ENCODE data around the gene ZNF174. TPM values are rescaled to one million over a fixed set of nuclear protein-coding genes. Genes with fewer than 3 reads are reported as not detected.
A peak's percentile ranks its signal among the peaks of the same experiment; 100 is the strongest.

Gene ZNF174
- total and polyA plus RNA-seq, 2 of the 8 experiments (the other 6 are each of a cell fraction or from before 2014, with no cell fraction given): 9.1 to 12.7 TPM

DNA sequence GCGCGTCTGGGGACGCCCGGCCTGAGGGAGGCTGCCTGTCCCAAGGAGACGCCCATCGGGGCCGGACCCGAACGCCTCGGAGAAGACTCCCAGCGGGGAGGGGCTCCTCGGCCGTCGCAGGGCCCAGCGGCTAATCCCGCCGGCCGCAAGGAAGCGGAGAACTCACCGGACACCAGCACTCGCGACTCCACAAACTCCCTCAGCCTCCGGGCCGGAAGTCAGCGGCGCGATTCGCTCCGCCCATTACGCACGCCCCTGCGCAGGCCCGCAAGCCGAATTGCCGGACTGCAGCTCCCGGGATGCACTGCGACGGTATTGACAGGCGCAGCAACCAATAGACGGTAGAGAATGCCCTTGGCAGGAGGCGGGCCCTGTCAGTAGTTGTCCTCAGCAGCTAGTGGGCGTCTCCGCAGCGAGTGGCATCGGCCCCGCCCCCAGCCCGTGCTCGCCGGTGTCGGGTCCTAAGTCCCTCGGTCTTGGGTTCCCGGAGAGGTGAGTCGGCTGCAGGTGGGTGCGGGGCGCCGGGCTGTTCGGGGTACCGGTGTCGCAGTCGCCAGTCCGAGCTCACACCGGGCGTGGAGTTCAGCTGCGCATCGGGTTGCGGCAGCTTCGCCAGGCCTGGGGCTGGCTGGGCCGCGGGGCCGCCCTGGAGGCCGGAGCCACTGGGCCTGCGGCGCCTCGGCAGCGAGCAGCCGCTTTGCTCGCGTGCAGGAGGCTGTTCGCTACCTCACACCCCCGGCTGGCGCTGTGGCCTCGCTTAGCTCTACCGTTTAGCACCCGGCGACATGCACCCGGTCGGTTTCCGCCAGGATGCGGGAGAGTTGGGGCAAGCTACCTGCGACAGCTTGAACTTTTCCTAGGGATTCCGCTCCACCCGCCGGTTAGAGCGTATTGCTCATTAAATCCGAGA is at the start of gene ZNF174, which contains the start of gene ZSCAN32 (continued):
- TF ChIP-seq KDM4A (IDR thresholded peaks at IDR 0.05; ENCODE audit: low read depth, low read length, severe bottlenecking): peak; percentile 77
- TF ChIP-seq SP1 (IDR thresholded peaks at IDR 0.05; ENCODE audit: low read depth, low read length): peak; percentile 98
- TF ChIP-seq HDAC2 (IDR thresholded peaks at IDR 0.05; ENCODE audit: borderline replicate concordance in 1 of 2, low read depth in 2 of 2, low read length in 2 of 2): no peak
- TF ChIP-seq RFX5 (IDR thresholded peaks at IDR 0.05; ENCODE audit: borderline replicate concordance, low read depth, low read length): no peak
- TF ChIP-seq YY1 (IDR thresholded peaks at IDR 0.05; ENCODE audit: low read depth, low read length): no peak
- no peak for TF ChIP-seq SAP30 (IDR thresholded peaks at IDR 0.05; ENCODE audit: insufficient read depth, insufficient replicate concordance, low read length)
- peak; percentile 93 for TF ChIP-seq FOSL1 (IDR thresholded peaks at IDR 0.05; ENCODE audit: insufficient read depth, low read depth, low read length)

All from H1 (cell line).